Measurements from ENCODE around the gene PRR30.

Gene PRR30

DNA sequence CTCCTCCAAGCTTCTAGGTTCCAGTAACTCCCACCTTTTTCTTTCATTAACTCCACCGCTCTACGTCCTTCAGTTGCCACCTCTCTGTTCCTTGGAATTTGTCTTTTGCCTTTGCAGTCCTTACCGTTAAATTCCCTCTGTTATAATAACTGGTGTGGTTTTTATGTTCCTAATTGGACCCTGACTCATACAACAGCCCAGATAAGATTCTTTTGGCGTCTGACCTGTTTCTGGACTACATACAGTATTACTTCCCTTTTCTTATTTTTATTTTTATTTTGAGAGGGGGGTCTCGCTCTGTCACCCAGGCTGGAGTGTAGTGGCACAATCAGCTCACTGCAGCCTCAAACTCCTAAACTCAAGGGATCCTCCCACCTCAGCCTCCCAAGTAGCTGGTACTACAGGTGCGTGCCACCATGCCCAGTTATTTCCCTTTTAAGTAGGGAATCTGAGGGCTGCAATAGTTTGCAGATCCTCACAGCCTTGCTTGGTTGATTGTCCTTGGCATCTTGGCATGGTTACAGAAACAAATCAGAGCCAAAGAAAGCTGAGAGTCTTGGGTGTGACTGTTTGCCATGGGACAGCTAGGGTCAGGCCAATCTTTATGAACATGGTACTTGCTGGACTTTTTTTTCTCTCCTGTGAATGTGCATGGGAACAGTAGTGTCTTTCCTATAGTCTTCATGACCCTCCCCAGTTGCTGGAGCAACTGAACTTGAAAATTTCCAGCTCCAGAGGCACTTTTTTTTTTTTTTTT, 31.5 kb upstream of the PRR30 start:
- Histone ChIP-seq H3K36me3 (replicated peaks) (no peaks in the 10 kb centered on the region), H3K9me3 (no peaks in the 10 kb centered on the region), H3K27me3 (ENCODE audit: low read depth) (peaks cover 13% of the 10 kb centered on the region), H3K4me3 (no peak overlapping the region), H3K4me1 (peaks cover 4% of the 10 kb centered on the region; the same call in 1 of the 2 replicates)
- in situ Hi-C loops (cut with MboI; ENCODE audit: low sequenced_read_pairs), result no loop called here
- no peak for DNase-seq (ENCODE audit: low spot score in 2 of 2)

DNA sequence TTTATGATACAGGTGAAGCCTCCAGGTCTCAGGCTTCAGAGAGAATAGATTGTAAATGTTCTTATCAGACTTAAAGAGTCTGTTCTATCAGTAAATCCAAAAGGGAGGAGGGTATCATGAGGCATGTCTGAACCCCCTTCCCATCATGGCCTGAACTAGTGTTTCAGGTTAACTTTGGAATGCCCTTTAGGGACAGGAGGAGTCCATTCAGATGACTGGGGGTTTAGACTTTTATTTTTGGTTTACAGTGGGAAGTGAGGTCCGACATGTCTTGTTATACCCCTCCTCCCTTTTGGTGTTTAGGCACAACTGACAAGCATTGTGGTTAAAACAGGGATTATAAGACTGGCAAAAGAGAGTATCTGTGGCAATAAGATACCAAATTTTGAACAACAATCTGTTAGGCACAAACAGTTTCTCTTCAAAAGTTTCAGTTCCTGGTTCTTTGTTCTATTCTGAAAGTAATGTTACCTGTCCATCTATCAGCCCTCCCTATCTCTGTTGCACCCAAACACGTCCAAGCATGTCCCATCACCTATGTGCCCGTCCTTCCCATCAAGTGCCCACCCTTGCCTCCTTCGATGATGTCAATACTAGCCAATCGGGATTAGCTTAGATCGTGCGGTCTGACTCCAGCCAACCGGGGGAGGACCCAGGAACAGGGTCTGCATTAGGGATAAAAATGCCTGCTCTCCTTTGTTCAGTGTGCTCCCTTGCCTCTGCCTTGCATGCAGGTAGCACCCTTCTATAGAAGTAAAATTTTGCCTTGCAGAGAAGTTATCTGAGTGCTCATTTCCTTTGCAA, 26.0 kb upstream of the PRR30 start:
- H3K4me1 ChIP-seq, result peaks cover 3% of the 10 kb centered on the region; the same call in 1 of the 2 replicates
- no peak for DNase-seq (ENCODE audit: low spot score in 2 of 2)
- no peak overlapping the region for H3K4me3 ChIP-seq
- H3K9me3 ChIP-seq, result no peaks in the 10 kb centered on the region
- in situ Hi-C loops (cut with MboI; ENCODE audit: low sequenced_read_pairs), result no loop called here
- no peaks in the 10 kb centered on the region for H3K36me3 ChIP-seq (replicated peaks)
- no peaks in the 10 kb centered on the region for H3K27me3 ChIP-seq (ENCODE audit: low read depth)

DNA sequence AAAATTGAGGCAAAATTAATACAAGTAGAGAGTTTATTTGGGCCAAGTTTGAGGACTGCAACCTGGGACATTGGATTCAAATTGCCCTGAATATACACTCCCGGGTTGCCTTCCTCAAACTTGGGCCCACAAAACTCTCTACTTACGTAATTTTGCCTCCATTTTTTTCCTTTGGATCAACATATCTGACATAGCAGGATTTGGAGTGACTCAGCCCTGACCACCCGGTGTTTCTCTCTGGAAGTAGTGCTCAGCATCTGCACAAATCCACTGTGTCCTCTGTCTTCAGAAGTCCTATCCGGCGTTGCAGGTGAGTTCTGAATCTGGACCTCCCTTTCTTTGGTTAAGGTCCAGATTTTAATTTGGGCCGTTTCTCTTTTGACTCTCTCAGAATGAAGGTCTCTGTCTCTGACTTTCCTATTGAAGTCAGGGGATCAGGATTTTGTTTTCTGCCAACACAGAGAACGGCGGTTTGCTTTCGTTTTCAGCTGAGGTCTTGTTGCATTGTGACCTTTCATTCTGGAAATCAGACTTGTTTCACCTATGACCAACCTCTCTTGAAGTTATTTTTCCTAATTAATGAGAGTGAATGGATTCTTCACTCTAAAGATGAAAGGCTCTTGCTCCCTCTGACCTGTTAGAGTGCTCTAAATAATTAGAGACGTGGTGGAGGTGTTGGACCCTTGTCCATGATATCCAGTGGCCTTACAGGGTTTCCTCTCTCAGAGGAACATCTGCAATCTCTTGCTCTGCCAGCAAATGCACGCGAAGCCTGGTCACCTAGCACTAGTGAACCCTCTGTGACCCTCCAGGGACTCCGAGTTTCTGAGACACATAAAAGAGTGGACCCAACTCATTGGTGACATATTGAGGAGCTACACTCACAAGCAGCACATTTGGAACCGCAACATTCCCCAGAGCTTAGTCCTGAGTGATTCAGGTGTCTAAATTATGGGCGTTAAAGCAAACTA, 23.2 kb upstream of the PRR30 start:
- in situ Hi-C loops (cut with MboI; ENCODE audit: low sequenced_read_pairs), result no loop called here
- Histone ChIP-seq H3K4me3 (no peak overlapping the region), H3K9me3 (no peaks in the 10 kb centered on the region), H3K36me3 (replicated peaks) (no peaks in the 10 kb centered on the region), H3K27me3 (ENCODE audit: low read depth) (no peaks in the 10 kb centered on the region), H3K4me1 (no peaks in the 10 kb centered on the region; the same call in 1 of the 2 replicates)
- DNase-seq (ENCODE audit: low spot score in 2 of 2), result no peak

DNA sequence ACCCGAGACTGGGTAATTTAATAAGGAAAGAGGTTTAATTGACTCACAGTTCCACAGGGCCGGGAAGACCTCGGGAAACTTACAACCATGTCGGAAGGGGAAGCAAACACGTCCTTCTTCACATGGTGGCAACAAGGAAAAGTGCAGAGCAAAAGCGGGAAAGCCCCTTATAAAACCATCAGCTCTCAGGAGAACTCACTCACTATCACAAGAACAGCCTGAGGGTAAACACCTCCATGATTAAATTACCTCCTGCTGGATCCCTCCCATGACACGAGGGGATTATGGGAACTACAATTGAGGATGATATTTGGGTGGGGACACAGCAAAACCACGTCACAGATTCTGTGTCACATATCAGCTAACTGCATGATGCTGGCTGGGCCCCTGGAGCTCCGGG, 21.0 kb upstream of the PRR30 start:
- no peaks in the 10 kb centered on the region for H3K36me3 ChIP-seq (replicated peaks)
- DNase-seq (ENCODE audit: low spot score in 2 of 2), result no peak
- in situ Hi-C loops (cut with MboI; ENCODE audit: low sequenced_read_pairs), result no loop called here
- no peaks in the 10 kb centered on the region for H3K27me3 ChIP-seq (ENCODE audit: low read depth)
- no peaks in the 10 kb centered on the region for H3K4me1 ChIP-seq
- H3K9me3 ChIP-seq, result no peaks in the 10 kb centered on the region
- no peak overlapping the region for H3K4me3 ChIP-seq

DNA sequence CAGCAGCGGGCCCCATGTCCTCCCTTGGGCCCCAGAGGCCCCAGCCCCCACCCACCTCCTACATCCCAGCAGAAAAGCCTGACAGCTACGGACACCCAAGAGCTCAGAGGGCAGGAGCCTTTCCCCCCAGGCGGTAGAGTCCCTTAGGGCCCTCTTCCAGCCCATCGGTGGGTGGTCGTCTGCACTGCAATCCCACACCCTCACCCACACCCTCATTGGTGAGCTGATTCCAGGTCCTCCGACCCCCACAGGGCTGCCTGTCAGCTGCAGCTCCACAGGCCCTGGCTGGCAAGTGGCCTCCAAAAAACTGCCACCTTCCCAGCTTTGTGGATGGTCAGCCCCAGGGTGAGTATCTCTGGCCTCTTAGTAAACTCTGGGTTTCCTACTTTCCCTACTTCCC, 20.1 kb upstream of the PRR30 start:
- Histone ChIP-seq H3K9me3 (no peaks in the 10 kb centered on the region), H3K4me3 (no peak overlapping the region), H3K27me3 (ENCODE audit: low read depth) (no peaks in the 10 kb centered on the region), H3K4me1 (no peaks in the 10 kb centered on the region), H3K36me3 (replicated peaks) (no peaks in the 10 kb centered on the region)
- DNase-seq (ENCODE audit: low spot score in 2 of 2), result no peak
- in situ Hi-C loops (cut with MboI; ENCODE audit: low sequenced_read_pairs), result no loop called here

DNA sequence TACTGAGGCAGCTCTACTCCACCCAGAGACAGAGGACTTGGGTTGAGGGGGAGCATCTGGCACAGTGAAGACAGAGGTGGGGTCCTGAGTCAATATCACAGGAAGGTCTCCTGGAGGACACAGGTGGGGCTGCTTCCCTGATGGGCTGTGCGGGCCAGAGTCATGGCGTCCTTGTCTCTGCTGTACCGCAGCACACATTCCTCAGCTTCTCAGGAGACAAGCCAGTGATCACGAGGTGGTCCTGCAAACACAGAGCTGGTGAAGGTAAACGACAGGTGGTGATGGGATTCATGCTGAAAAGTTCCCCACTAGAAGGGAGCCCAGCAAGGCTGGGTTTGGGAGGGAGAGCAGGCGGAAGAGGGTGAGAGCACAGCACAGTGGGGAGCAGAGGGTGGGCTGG, 19.3 kb upstream of the PRR30 start:
- in situ Hi-C loops (cut with MboI; ENCODE audit: low sequenced_read_pairs), result no loop called here
- no peaks in the 10 kb centered on the region for H3K4me1 ChIP-seq
- DNase-seq (ENCODE audit: low spot score in 2 of 2), result no peak

DNA sequence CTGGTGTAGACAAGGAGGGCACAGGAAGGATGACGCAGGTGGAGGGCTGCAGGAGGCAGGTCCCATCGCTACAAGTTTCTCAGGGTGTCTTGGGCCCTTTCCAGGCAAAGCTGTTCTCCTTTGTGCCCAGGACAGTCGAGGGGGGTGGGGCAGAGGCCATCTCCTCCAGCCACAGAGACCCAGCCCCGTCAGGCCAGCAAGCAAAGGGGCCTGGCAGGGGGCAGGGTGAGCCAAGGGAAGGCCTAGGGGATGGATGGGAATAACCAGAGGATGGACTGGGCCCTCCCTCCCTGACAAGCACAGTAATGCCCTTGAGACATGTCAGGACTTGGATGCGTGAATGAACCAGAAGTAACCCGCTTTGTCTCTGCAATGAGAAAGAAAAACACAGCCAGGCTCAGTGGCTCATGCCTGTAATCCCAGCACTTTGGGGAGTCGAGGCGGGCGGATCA, 15.9 kb upstream of the PRR30 start:
- DNase-seq (ENCODE audit: low spot score in 2 of 2), result no peak
- H3K9me3 ChIP-seq, result no peaks in the 10 kb centered on the region
- no peak overlapping the region for H3K4me3 ChIP-seq
- in situ Hi-C loops (cut with MboI; ENCODE audit: low sequenced_read_pairs), result no loop called here
- H3K4me1 ChIP-seq, result no peaks in the 10 kb centered on the region
- H3K27me3 ChIP-seq (ENCODE audit: low read depth), result no peaks in the 10 kb centered on the region
- no peaks in the 10 kb centered on the region for H3K36me3 ChIP-seq (replicated peaks)

More for the DNA sequence above, 19.3 kb upstream of the PRR30 start:
- H3K36me3 ChIP-seq (replicated peaks), result no peaks in the 10 kb centered on the region
- no peaks in the 10 kb centered on the region for H3K9me3 ChIP-seq
- H3K4me3 ChIP-seq, result no peak overlapping the region
- H3K27me3 ChIP-seq (ENCODE audit: low read depth), result no peaks in the 10 kb centered on the region

DNA sequence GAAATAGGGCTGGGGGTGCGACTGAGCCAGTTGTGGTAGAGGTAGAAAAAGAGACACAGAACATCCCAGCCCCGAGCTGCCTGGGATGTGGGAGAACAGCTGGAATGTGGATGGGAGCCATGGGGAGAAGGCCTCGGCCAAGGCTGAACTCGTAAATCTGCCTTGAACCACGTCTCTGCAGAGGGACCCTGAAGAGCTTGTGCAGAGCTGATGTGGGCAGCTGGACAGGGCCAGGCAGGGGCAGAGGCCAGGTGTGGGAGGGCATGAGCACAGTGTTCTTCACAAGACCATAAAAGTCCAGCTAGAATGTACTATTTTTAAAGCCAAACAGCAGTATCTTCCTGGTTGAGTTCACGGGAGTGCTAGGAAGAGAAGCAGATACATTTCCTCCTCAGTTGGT, 15.3 kb upstream of the PRR30 start:
- no peaks in the 10 kb centered on the region for H3K9me3 ChIP-seq
- no peak overlapping the region for H3K4me3 ChIP-seq
- H3K27me3 ChIP-seq (ENCODE audit: low read depth), result no peaks in the 10 kb centered on the region
- H3K4me1 ChIP-seq, result no peaks in the 10 kb centered on the region
- DNase-seq (ENCODE audit: low spot score in 2 of 2), result no peak
- in situ Hi-C loops (cut with MboI; ENCODE audit: low sequenced_read_pairs), result no loop called here
- no peaks in the 10 kb centered on the region for H3K36me3 ChIP-seq (replicated peaks)

DNA sequence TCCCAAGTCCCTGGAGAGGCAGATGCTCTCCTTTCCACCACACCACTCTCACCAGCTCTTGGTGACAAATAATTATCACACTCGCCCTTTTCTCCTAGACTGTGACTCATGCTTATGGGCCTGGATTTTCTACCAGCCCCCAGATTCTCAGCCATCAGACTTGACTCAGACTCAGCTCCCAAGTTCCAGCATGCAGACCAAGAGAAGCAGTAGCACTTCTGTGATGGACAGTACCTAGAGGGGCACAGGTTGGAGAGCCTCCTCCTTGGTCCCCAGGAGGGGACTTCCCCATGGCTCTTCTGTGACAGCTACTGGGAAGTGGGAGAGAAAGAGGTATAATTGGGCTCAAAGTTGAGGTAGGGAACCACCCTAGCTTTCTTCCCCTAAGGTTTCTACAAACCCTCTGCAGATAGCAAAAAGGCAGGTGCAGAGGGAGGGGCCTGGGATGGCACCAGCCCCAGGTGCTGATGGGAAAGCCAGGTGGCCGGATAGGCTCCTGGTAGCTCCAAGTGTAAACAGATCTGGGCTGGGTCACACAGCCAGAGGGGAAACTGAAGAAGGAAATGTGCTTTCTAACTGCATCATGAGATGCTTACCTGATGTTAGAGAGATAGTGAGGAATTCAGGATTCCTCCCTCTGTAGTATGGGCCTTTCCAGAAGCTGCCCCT, 13.7 kb upstream of the PRR30 start:
- Histone ChIP-seq H3K4me1 (no peaks in the 10 kb centered on the region), H3K27me3 (ENCODE audit: low read depth) (no peaks in the 10 kb centered on the region), H3K9me3 (no peaks in the 10 kb centered on the region), H3K36me3 (replicated peaks) (no peaks in the 10 kb centered on the region), H3K4me3 (no peak overlapping the region)
- no peak for DNase-seq (ENCODE audit: low spot score in 2 of 2)
- in situ Hi-C loops (cut with MboI; ENCODE audit: low sequenced_read_pairs), result no loop called here

DNA sequence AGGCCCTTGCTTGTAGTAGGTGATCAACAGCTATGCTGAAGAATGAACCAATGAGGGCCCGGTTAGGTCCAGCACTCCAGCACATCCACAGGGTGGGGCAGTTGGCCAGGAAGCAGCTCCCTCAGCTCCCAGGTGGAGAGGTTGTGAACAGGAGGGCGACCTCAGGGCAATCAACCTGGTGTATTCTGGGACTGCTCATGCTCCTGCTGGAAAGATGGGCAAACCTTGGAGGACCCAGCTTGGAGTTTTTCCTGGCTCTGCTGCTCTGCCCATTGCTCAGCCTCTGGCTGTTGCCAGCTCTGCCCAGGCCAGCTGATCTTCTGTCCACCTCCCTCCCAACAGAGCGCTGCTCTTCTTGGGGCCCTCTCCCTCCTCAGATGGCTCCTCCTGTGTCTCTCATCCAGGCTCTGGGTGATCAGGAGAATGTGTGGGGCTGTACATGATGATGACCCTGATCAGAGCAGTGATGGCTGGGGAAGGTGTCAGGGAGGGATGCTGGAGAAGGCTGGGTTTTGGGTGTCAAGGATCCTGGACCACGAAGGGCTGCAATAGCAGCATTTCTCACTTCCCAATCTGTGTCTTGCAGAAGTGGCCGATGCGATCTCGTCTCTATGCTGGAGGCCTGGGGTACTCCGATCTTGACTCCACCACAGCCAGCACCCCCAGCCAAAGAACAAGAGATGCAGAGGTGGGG, 13.0 kb upstream of the PRR30 start:
- Histone ChIP-seq H3K9me3 (no peaks in the 10 kb centered on the region), H3K27me3 (ENCODE audit: low read depth) (no peaks in the 10 kb centered on the region), H3K36me3 (replicated peaks) (no peaks in the 10 kb centered on the region), H3K4me3 (no peak overlapping the region), H3K4me1 (no peaks in the 10 kb centered on the region)
- no peak for DNase-seq (ENCODE audit: low spot score in 2 of 2)
- in situ Hi-C loops (cut with MboI; ENCODE audit: low sequenced_read_pairs), result no loop called here

DNA sequence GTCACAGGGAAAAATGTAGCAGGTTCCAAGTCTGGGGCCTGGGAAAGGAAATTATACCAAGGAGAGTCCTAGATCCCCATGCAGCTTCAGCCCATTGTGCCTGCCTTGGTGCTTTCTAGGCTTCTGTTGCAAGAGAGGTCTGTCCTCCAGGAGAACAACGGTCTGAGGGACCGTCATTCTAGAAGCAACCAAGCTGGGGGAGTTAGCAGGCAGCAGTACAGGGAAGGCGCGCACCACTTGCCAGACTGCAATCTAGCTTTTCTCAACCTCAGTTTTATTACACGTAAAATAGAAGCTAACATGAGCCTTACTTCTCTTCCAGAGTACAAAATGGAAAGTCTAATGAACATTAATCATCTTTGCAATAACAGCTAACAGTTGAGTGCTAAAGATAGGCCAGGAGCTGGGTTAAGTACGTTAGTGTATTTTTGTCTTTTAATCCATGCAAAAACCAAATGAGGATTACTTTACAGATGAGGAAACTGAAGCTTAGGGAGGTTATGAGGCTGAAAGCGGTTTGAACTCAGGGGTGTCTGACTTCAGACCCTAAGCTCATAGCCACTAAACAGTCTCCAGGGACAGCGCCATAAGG, 11.5 kb upstream of the PRR30 start:
- in situ Hi-C loops (cut with MboI; ENCODE audit: low sequenced_read_pairs), result no loop called here
- no peak for DNase-seq (ENCODE audit: low spot score in 2 of 2)
- Histone ChIP-seq H3K4me1 (no peaks in the 10 kb centered on the region), H3K9me3 (no peaks in the 10 kb centered on the region), H3K4me3 (no peak overlapping the region), H3K27me3 (ENCODE audit: low read depth) (no peaks in the 10 kb centered on the region), H3K36me3 (replicated peaks) (no peaks in the 10 kb centered on the region)

DNA sequence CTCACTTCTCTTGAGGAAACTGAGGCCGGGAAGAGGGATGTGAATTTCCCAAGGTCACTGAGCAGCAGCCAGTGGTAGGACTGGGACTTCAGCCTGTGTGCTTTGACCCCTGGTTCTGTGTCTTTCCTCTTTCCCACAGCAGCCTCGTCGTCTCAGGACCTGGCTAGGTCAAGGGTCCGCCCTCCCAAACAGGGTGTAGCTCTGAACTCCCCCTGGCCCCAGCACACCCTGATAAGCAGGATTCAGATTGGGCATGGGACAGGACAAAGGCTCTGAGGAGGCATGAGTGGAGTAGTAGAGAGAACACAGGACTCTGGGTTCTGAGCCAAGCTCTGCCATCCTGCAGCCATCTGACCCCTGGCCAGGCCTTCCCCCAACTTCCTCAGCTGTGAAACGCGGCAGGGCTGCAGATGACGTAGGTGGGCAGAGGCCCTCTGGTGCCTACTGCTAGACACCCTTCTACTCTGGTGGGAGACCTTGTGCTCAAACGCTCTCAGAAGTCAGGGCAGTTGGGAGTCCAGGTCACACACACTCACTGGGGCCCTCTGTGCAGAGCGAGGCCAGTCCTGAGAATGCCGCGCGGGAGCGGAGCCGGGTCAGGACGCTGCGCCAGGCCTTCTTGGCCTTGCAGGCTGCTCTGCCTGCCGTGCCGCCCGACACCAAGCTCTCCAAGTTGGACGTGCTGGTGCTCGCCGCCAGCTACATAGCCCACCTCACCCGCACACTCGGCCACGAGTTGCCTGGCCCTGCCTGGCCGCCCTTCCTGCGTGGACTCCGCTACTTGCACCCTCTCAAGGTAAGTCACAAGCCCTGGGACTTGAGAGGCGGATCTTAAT, 10.6 kb upstream of the PRR30 start:
- no peaks in the 10 kb centered on the region for H3K27me3 ChIP-seq (ENCODE audit: low read depth)
- no peak for DNase-seq (ENCODE audit: low spot score in 2 of 2)
- no peak overlapping the region for H3K4me3 ChIP-seq
- no peaks in the 10 kb centered on the region for H3K9me3 ChIP-seq
- no peaks in the 10 kb centered on the region for H3K36me3 ChIP-seq (replicated peaks)
- no peaks in the 10 kb centered on the region for H3K4me1 ChIP-seq
- in situ Hi-C loops (cut with MboI; ENCODE audit: low sequenced_read_pairs), result no loop called here

Measured in HAP-1 (cell line).